WERI-Rb-1 (cell line): ENCODE results near the gene CDK4.

Experiments used
- DNase-seq: peaks from one replicate; pipeline ENCODE4 v3.0.0-alpha.2; 2020
- H3K27ac ChIP-seq: fragments of 250-450 bp; sonication (Bioruptor Pico); 2 replicates; pipeline ENCODE4 v1.5.1; 2020; ENCODE audit warnings: mild to moderate bottlenecking, moderate library complexity
- H3K27me3 ChIP-seq: fragments of 250-450 bp; sonication (Bioruptor Pico); 2 replicates; pipeline ENCODE4 v1.5.1; 2021; ENCODE audit warnings: mild to moderate bottlenecking, low read depth, moderate library complexity; ENCODE audit not compliant: insufficient read depth, severe bottlenecking
- H3K36me3 ChIP-seq: fragments of 250-450 bp; sonication (Bioruptor Pico); 2 replicates; pipeline ENCODE4 v1.5.1; 2020; ENCODE audit warnings: mild to moderate bottlenecking, moderate library complexity
- H3K4me3 ChIP-seq: 2 replicates; pipeline ENCODE4 v1.5.1; 2011; ENCODE audit warnings: low read depth, mild to moderate bottlenecking, control low read depth, low read length
- H3K9me3 ChIP-seq: fragments of 250-450 bp; sonication (Bioruptor Pico); 2 replicates; pipeline ENCODE4 v1.5.1; 2021; ENCODE audit warnings: mild to moderate bottlenecking, moderate library complexity; ENCODE audit not compliant: severe bottlenecking
- CTCF ChIP-seq: IDR thresholded peaks from 2 replicates; pipeline ENCODE4 v1.5.1; 2011; ENCODE audit warnings: low read depth, mild to moderate bottlenecking, control low read depth, inconsistent platforms, low read length

CDK4 gene

GRCh38 chr12:57793920-57794319, 41.8 kb upstream of the CDK4 start:
- Histone ChIP-seq H3K9me3 (no peaks in the 10 kb centered on the region), H3K4me3 (no peak overlapping the region), H3K27ac (no peak overlapping the region), H3K27me3 (no peaks in the 10 kb centered on the region), H3K36me3 (peaks cover 64% of the 10 kb centered on the region)
- TF ChIP-seq CTCF = no peak
- DNase-seq = no peak

DNA sequence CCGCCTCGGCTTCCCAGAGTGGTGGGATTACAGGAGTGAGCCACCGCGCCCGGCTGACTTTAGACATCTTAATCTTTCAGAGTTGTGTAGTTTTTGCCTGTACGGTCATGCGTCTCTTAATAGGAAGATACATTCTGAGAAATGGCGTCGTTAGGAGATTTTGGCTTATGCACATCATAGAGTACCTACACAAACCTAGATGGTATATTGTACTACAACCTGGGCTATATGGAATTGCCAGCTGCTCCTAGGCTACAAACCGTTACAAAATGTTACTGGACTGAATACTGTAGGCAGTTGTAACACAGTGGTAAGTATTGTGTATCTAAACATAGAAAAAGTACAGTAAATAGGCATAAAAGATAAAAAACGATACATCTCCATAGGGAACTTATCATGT, 31.8 kb upstream of the CDK4 start:
- Histone ChIP-seq H3K27ac (no peak overlapping the region), H3K36me3 (peaks cover 55% of the 10 kb centered on the region), H3K9me3 (no peaks in the 10 kb centered on the region), H3K27me3 (no peaks in the 10 kb centered on the region), H3K4me3 (no peak overlapping the region)
- no peak for DNase-seq
- TF ChIP-seq CTCF = no peak

GRCh38 chr12:57783466-57783801, 31.3 kb upstream of the CDK4 start:
- peaks cover 53% of the 10 kb centered on the region for H3K36me3 ChIP-seq

GRCh38 chr12:57782608-57783465, 30.7 kb upstream of the CDK4 start, which contains the start of gene TSFM:
Gene TSFM, plus strand, starts transcription at chr12:57782787. Its CDS starts 15 bp downstream, at chr12:57782802.
- DNase-seq = peak; percentile 96
- H3K36me3 ChIP-seq = peaks cover 47% of the 10 kb centered on the region
- peak within 1 kb of the TSS; percentile 55 for H3K27ac ChIP-seq

More at GRCh38 chr12:57783466-57783801, 31.3 kb upstream of the CDK4 start:
- Histone ChIP-seq H3K9me3 (no peaks in the 10 kb centered on the region), H3K4me3 (peak overlapping the region; percentile 93), H3K27me3 (no peaks in the 10 kb centered on the region), H3K27ac (no peak overlapping the region)
- no peak for DNase-seq
- TF ChIP-seq CTCF = no peak

GRCh38 chr12:57782243-57782607, 30.1 kb upstream of the CDK4 start:
- no peak for TF ChIP-seq CTCF
- Histone ChIP-seq H3K27me3 (no peaks in the 10 kb centered on the region), H3K4me3 (no peak overlapping the region), H3K27ac (no peak overlapping the region), H3K9me3 (no peaks in the 10 kb centered on the region), H3K36me3 (peaks cover 42% of the 10 kb centered on the region)
- DNase-seq = no peak

More at GRCh38 chr12:57782608-57783465, 30.7 kb upstream of the CDK4 start, which contains the start of gene TSFM:
- peak; percentile 91 for TF ChIP-seq CTCF
- no peaks in the 10 kb centered on the region for H3K9me3 ChIP-seq
- H3K4me3 ChIP-seq = peak within 1 kb of the TSS; percentile 93
- no peaks in the 10 kb centered on the region for H3K27me3 ChIP-seq
